ENCODE data around the gene FAM20C. TPM values are rescaled to one million over a fixed set of nuclear protein-coding genes. Genes with fewer than 3 reads are reported as not detected.

Gene FAM20C
- total RNA-seq, 2 donors from 2014 or later: 56.6 to 74.3 TPM

- DNase-seq (ENCODE audit: low spot score): no peak
- intact Hi-C loops (cut with DNase I): no loop called here
These were observed 56.5 kb downstream of the FAM20C start for GRCh38 chr7:248732-249435.

DNA sequence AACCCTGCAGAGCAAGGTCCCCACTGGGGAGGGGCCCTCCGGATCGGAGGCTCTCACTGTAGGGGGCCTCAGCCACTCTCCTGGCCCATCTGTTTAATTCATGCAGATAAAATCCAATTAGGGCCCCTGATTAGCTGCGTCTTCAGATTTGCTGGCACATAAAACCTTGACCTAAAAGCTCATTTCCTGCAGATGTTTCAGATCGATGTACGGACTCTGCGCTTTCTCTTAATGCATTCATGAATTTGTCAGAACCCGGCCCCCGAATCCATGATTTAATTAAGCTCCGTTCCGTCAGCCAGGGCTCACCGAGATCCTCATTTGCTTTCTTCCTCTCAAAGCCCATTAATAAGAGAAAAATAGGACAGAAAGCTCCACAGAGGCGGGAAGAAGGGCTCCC lies 57.6 kb downstream of the FAM20C start:
- intact Hi-C loops (cut with DNase I): no loop called here
- no peak for DNase-seq (ENCODE audit: low spot score)

- no peak for DNase-seq (ENCODE audit: low spot score)
- intact Hi-C loops (cut with DNase I): no loop called here
These were observed 58.2 kb downstream of the FAM20C start for GRCh38 chr7:250523-250922.

DNA sequence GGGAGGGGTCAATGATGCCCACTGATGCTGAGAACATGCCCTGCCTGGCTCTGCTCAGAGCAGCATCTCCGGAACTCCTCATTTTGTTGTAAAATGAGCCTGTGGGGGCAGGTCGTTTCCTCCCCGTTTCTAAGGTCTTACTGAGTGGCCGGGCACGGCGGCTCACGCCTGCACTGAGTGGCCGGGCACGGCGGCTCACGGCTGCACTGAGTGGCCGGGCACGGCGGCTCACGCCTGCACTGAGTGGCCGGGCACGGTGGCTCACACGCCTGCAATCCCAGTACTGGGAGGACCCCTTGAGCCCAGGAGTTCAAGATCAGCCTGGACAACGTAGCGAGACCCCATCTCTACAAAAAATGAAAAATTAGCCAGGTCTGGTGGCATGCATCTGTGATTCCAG lies 58.6 kb downstream of the FAM20C start:
- intact Hi-C loops (cut with DNase I): no loop called here
- no peak for DNase-seq (ENCODE audit: low spot score)

DNA sequence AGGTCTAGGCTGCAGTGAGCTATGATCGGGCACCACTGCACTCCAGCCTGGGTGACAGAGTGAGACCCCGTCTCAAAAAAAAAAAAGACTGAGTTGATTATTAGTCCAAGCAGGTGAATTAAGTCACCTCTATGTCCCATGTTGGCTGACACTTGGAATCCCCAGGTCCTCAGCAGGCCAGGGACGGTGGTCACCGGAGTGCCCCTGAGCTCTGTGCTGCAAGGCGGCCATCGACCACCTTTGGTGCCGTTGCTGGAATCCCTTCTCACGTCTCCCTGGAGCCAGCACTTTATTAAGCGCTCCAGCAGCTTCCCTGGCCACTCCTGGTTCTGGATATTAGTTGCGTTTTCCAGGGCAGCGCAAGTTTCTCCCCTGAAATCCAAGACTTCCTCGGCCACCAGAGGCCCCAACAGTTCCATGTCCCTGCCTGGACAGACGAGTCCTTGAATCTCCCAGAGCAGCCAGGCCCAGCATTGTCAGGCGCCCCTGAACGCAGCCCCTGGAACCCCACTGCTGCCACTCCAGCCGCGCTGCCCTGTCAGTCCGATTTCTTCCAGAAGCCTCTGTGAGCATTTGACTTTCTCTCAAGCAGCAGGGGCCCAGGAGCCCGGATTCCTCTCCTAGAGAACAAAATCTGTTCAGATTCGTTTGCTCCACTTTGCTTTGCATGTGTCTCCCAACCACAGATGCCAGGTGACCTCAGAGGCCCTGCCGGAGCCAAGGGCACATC lies 59.2 kb downstream of the FAM20C start:
- DNase-seq (ENCODE audit: low spot score): no peak
- intact Hi-C loops (cut with DNase I): no loop called here

GRCh38 chr7:252216-252965 lies 60.0 kb downstream of the FAM20C start:
- DNase-seq (ENCODE audit: low spot score): no peak
- intact Hi-C loops (cut with DNase I): no loop called here

GRCh38 chr7:252981-253380 lies 60.6 kb downstream of the FAM20C start:
- DNase-seq (ENCODE audit: low spot score): no peak
- intact Hi-C loops (cut with DNase I): no loop called here

GRCh38 chr7:253581-254336 lies 61.4 kb downstream of the FAM20C start:
- DNase-seq (ENCODE audit: low spot score): peak; percentile 80
- intact Hi-C loops (cut with DNase I): no loop called here

DNA sequence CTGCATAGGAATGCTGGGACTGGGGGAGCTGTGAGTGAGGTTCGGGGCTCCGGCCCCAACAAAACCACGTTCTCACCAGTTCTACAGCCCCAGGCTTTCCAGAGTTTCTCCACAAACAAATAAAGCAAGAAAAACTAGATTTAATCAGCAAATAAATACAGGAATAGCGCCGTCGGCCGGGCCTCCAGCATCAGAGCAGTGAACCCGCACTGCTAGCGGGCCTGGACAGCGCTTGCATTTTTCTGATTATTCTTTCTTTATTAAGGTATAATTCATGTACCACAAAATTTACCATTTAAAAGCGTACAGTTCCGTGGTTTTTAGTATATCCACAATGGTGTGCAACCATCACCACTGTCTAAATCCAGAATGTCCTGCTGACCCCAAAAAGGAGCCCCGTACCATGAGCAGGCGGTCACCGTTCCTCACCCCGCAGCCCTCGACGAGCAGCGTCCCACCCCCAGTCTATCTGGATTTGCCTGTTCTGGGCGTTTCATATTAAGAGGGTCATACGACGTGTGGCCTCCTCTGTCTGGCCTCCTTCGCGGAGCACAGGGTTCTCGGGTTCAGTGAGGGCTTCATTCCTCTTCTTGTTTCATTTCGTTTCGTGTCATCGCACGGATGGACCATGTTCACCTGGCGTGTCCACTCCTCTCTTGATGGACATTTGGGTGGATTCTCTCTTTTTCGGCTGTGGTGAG lies 62.1 kb downstream of the FAM20C start:
- DNase-seq (ENCODE audit: low spot score): peak; percentile 34
- intact Hi-C loops (cut with DNase I): no loop called here

- peak; percentile 70 for DNase-seq (ENCODE audit: low spot score)
- intact Hi-C loops (cut with DNase I): no loop called here
These were observed 62.7 kb downstream of the FAM20C start for GRCh38 chr7:255038-255435.

DNA sequence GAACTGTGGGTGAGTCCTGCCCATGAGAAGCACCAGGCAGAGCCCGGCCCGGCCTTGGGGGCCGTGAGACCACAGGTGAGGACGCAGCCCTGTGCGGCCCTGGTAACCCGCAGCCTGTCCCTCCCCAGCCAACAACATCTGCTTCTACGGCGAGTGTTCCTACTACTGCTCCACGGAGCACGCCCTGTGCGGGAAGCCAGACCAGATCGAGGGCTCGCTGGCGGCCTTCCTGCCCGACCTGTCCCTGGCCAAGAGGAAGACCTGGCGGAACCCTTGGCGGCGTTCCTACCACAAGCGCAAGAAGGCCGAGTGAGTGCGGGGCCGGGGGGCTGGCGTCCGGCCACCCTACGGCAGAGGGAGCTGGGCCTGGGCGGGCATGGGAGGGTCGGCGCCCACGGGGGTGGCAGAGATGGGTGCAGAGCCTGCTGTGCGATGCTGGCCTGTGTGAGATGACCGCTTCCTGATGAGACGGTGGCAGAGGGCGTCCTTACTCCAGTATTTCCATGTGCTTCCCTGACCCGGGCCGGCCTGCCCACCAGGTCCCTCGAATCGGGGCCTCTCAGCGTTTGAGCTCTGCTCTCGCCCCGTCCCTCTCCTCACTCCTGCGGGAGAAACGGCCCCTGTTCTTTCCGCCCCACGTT lies 63.5 kb downstream of the FAM20C start:
- peak; percentile 69 for DNase-seq (ENCODE audit: low spot score)
- intact Hi-C loops (cut with DNase I): no loop called here

DNA sequence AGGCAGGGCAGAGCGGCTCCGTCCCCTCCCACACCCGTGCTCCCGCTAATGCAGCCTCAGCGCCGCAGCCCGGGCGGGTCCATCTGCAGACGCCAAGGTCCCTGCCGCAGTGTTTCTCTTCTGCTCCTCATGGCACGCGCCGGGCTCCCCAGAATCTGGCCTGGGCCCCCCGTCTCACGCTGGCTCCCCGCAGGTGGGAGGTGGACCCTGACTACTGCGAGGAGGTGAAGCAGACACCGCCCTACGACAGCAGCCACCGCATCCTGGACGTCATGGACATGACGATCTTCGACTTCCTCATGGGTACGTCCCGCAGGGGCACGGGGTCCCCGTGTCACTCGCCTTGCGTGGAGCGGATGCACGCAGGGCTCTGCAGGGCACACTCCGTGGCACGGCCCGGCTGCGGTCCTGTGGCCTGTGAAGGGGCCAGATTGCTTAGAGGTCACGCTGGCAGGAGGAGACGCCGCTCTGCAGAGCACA lies 64.1 kb downstream of the FAM20C start:
- intact Hi-C loops (cut with DNase I): no loop called here
- peak; percentile 51 for DNase-seq (ENCODE audit: low spot score)

DNA sequence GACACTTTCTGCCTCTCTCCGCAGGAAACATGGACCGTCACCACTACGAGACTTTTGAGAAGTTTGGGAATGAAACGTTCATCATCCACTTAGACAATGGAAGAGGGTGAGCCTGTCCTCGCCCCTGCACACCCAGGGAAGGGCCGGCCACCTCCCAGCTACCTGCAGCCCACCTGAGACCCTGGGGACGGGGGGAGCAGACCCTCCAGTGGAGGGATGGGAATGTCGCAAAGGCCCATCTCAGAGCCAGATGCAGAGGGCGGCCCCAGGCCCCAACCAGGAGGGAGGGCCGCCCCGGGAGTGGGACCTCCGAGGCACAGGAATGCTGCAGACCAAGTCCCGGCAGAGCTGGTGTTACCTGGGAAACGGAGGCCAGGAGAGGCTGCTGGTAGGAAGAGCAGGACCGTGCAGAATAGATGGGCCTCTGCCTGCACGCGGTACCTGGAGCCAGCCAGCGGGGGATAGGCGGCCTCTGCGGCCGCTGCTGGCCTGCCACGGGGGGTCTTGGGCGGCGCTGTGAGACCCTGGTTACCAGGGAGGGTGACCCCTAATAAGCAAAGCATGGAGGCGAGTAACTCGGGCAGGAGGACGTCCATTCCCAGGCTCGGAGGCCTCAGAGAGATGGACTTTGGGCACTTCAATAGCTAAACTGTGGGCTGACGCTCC lies 64.7 kb downstream of the FAM20C start:
- peak; percentile 66 for DNase-seq (ENCODE audit: low spot score)
- intact Hi-C loops (cut with DNase I): no loop called here

GRCh38 chr7:257647-257992 lies 65.2 kb downstream of the FAM20C start:
- intact Hi-C loops (cut with DNase I): no loop called here
- DNase-seq (ENCODE audit: low spot score): peak; percentile 82

DNA sequence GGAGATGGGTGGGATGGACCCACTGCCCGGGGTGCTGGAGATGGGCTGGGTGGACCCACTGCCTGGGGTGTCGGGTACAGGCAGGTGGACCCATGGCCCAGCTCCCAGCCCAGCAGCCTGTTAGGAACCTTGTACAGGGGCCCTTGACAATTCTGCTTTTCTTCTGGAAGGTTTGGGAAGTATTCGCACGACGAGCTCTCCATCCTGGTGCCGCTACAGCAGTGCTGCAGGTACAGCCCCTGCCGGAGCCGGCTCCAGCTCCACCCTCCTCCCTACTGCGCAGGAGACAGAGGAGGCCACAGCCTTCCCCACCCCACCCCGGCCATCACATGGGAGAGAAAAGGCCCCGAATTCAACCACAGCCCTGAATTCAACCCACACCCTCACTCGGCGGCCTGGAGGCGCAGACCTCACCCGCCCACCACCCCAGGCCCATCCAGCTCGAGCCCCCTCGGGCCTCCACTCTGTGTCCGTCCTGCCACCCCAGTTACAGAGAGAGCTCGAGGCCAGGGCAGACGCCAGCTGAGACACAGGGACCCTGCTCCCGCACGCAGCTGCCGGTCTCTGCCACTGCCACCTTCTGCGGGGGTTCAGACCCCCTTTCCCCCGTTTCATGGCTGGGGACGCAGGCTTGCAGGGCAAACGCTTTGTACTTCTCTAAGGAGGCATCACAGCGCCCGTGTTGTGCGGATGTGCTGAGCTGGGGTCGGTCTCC lies 66.3 kb downstream of the FAM20C start:
- intact Hi-C loops (cut with DNase I): no loop called here
- DNase-seq (ENCODE audit: low spot score): peak; percentile 81

GRCh38 chr7:259191-259505 lies 66.8 kb downstream of the FAM20C start:
- no peak for DNase-seq (ENCODE audit: low spot score)
- intact Hi-C loops (cut with DNase I): no loop called here

- peak; percentile 78 for DNase-seq (ENCODE audit: low spot score)
- intact Hi-C loops (cut with DNase I): no loop called here
These were observed 67.5 kb downstream of the FAM20C start for GRCh38 chr7:259751-260405.
